OCI-LY7 (cell line): Measurements from ENCODE around the gene SLC25A21. TPM values are rescaled to one million over a fixed set of nuclear protein-coding genes. Genes with fewer than 3 reads are reported as not detected.

Source experiments
- BruUV-seq: library from RNA; stranded (reverse); fragments of 400-500 nt; replicated peaks from 2 replicates; lab custom pipeline; 2021; lab: Mats Ljungman, UMichigan
- CTCF ChIA-PET: fragments of 300-600 bp; sonication (Branson Sonifier 250); formaldehyde crosslinking; loops from one replicate; lab custom pipeline; 2022; ENCODE audit warnings: antibody characterized with exemption; ENCODE audit not compliant: unreplicated experiment; lab: Charles Lee
- POLR2A ChIA-PET: fragments of 300-600 bp; sonication (Branson Sonifier 250); formaldehyde crosslinking; loops from one replicate; lab custom pipeline; 2022; ENCODE audit warnings: antibody characterized with exemption; lab: Charles Lee
- DNase-seq: peaks from one replicate; pipeline ENCODE4 v3.0.0-alpha.2; 2015; ENCODE audit warnings: low spot score
- H2AFZ ChIP-seq: fragments of 200-600 bp; sonication (generic), shearing (Covaris generic); 2 replicates; pipeline ENCODE4 v1.6.1; 2014; ENCODE audit warnings: mild to moderate bottlenecking, antibody characterized with exemption, low read length, moderate library complexity
- H3K27ac ChIP-seq: fragments of 200-600 bp; sonication (generic); 2 replicates; pipeline ENCODE4 v1.5.1; 2014; ENCODE audit warnings: mixed run types, low read depth, mild to moderate bottlenecking, moderate library complexity, low read length, inconsistent platforms; ENCODE audit not compliant: poor library complexity, severe bottlenecking
- H3K36me3 ChIP-seq: fragments of 200-600 bp; sonication (generic); 2 replicates; pipeline ENCODE4 v1.6.1; 2014; ENCODE audit warnings: mild to moderate bottlenecking, antibody characterized with exemption, low read length, moderate library complexity, mixed read lengths; ENCODE audit not compliant: insufficient read depth
- H3K4me1 ChIP-seq: fragments of 200-600 bp; sonication (generic); 2 replicates; pipeline ENCODE4 v1.5.1; 2014; ENCODE audit warnings: mild to moderate bottlenecking, low read length; ENCODE audit not compliant: insufficient read depth, poor library complexity, severe bottlenecking
- H3K4me2 ChIP-seq: fragments of 200-600 bp; sonication (generic); 2 replicates; pipeline ENCODE4 v1.6.1; 2014; ENCODE audit warnings: mild to moderate bottlenecking, low read length
- H3K4me3 ChIP-seq: fragments of 200-600 bp; sonication (generic); 2 replicates; pipeline ENCODE4 v1.5.1; 2014; ENCODE audit warnings: mild to moderate bottlenecking, low read depth, low read length; ENCODE audit not compliant: poor library complexity, severe bottlenecking
- H3K79me2 ChIP-seq: fragments of 200-600 bp; sonication (generic); 2 replicates; pipeline ENCODE4 v1.6.1; 2016; ENCODE audit warnings: low read depth, mild to moderate bottlenecking, low read length, moderate library complexity, mixed read lengths; ENCODE audit not compliant: insufficient read depth
- H3K9me2 ChIP-seq: fragments of 200-600 bp; sonication (generic); 2 replicates; pipeline ENCODE4 v1.6.1; 2016; ENCODE audit warnings: mild to moderate bottlenecking, low read length, mixed read lengths; ENCODE audit not compliant: insufficient read depth
- H3K9me3 ChIP-seq: fragments of 200-600 bp; sonication (generic); 2 replicates; pipeline ENCODE4 v1.6.1; 2014; ENCODE audit warnings: mild to moderate bottlenecking, mixed run types, low read length, mixed read lengths
- H4K20me1 ChIP-seq: fragments of 200-600 bp; sonication (generic); 2 replicates; pipeline ENCODE4 v1.6.1; 2014; ENCODE audit warnings: mild to moderate bottlenecking, antibody characterized with exemption, low read length, moderate library complexity, mixed read lengths; ENCODE audit not compliant: insufficient read depth
- CTCF ChIP-seq: fragments of 200-600 bp; sonication (generic); conservative IDR thresholded peaks from 2 replicates; pipeline ENCODE4 v1.5.1; 2014; ENCODE audit warnings: mild to moderate bottlenecking, antibody characterized with exemption, low read length, moderate library complexity, mixed read lengths
- EZH2phosphoT487 ChIP-seq: fragments of 200-600 bp; sonication (generic); IDR thresholded peaks from 2 replicates; pipeline ENCODE4 v1.6.1; 2018; ENCODE audit warnings: low read depth, borderline replicate concordance, mild to moderate bottlenecking, mixed run types, antibody characterized with exemption, low read length, moderate library complexity, mixed read lengths
- intact Hi-C: fragments of 100-400 bp; cut with micrococcal nuclease; formaldehyde crosslinking; loops from one replicate; pipeline ENCODE4 v1.10.0; 2022; ENCODE audit not compliant: unreplicated experiment
- total RNA-seq, 2 experiments: library from RNA; depleted of rRNA in 1 of 2; stranded (reverse); fragments of >200 nt in 1 of 2; shearing (Covaris generic) in 1 of 2; gene quantifications; 2 replicates each; pipeline ENCODE4 v1.2.3, GENCODE V29; 2014 to 2022

Gene SLC25A21
- total RNA-seq, 2 experiments from 2014 or later: not detected

- no TSS peak for BruUV-seq
- no peak within 1 kb of the TSS for H3K4me2 ChIP-seq
- no peak within 1 kb of the TSS for H2AFZ ChIP-seq
- DNase-seq: no peak
- TF ChIP-seq EZH2phosphoT487 (no peak), CTCF (no peak)
- ChIA-PET POLR2A (interaction anchor here (1.2 kb wide), 1 partner anchor 227 kb away, joined by 5 read pairs; no protein-coding TSS in a partner anchor), CTCF (no interaction called here)
- no peaks in the 10 kb centered on the region for H3K79me2 ChIP-seq
- no peaks in the 10 kb centered on the region for H3K4me1 ChIP-seq
- H4K20me1 ChIP-seq: no peaks in the 10 kb centered on the region
- intact Hi-C loops: no loop called here
- no peaks in the 10 kb centered on the region for H3K9me2 ChIP-seq
- no peaks in the 10 kb centered on the region for H3K36me3 ChIP-seq
- H3K27ac ChIP-seq: no peak within 1 kb of the TSS
- H3K9me3 ChIP-seq: no peaks in the 10 kb centered on the region
- H3K4me3 ChIP-seq: no peak within 1 kb of the TSS
Observed at GRCh38 chr14:37197421-37198272, 25.2 kb upstream of the SLC25A21 start, which contains the start of gene MIPOL1. TSS of gene MIPOL1 (plus strand) at chr14:37197937. CDS start at chr14:37247889, 49,952 bp downstream.

- Histone ChIP-seq H3K79me2 (no peaks in the 10 kb centered on the region), H4K20me1 (no peaks in the 10 kb centered on the region), H3K4me3 (no peak overlapping the region), H2AFZ (no peak overlapping the region), H3K27ac (no peak overlapping the region), H3K36me3 (no peaks in the 10 kb centered on the region), H3K4me2 (no peak overlapping the region), H3K4me1 (no peaks in the 10 kb centered on the region), H3K9me2 (no peaks in the 10 kb centered on the region), H3K9me3 (no peaks in the 10 kb centered on the region)
- TF ChIP-seq CTCF: no peak
- no peak for TF ChIP-seq EZH2phosphoT487
- ChIA-PET POLR2A (interaction anchor here (1.2 kb wide), 1 partner anchor 228 kb away, joined by 5 read pairs; no protein-coding TSS in a partner anchor), CTCF (no interaction called here)
- no peak for DNase-seq
- intact Hi-C loops: no loop called here
- BruUV-seq: no TSS peak
Observed at GRCh38 chr14:37196604-37197420, 24.4 kb upstream of the SLC25A21 start.
